ENCODE measurements around the gene TMA7B. TPM values are rescaled to one million over a fixed set of nuclear protein-coding genes. Genes with fewer than 3 reads are reported as not detected.

TMA7B gene
- total RNA-seq, 2 donors from 2014 or later: 0.86 to 2.8 TPM

DNA sequence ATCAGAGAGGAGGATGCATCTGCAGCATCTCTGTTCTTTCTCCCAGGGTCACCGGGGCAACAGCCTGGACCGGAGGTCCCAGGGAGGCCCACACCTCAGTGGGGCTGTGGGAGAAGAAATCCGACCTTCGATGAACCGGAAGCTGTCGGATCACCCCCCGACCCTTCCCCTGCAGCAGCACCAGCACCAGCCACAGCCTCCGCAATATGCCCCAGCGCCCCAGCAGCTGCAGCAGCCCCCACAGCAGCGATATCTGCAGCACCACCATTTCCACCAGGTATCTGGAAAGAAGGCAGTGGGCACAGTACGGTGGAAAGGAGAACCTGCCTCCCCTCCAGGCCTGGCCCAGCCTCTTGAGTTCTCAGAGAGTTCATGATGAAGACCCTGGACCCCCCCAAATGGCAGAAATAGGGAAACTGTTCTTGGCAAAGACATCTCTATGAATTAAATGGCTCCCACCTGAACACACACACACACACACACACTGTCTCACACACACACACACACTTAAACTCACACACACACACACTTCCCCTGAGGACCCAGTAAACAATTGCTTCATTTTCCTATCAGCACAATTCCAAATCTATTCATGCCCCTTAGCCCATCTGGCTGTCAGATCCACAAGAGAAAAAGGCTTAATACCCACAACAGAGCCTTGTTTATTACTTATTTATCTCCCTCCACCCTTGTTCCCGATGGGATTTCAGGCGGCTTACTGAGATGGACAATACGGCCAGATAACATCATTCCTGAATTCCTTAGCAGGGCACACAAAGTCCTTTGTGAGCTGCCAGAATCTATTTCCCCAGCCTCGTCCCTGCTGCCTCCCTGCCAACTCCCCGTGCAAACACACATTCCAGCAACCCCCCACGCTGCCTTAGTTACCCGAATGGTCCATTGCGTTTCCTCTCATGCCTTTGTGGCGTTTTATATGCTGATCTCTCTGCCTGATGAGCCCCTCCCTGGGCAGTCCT lies 8.1 kb downstream of the TMA7B start:
- Mint-ChIP-seq H3K4me1 (ENCODE audit: low read depth in 2 of 2) (peaks cover 7 to 14% of the 10 kb centered on the region in 2 donors), H3K36me3 (peaks cover 21% of the 10 kb centered on the region), H3K9me3 (no peaks in the 10 kb centered on the region), H3K27ac (no peak overlapping the region), H3K27me3 (no peaks in the 10 kb centered on the region), H3K4me3 (no peak overlapping the region)
- DNase-seq (ENCODE audit: low spot score) (no peak), ATAC-seq (no peak)

DNA sequence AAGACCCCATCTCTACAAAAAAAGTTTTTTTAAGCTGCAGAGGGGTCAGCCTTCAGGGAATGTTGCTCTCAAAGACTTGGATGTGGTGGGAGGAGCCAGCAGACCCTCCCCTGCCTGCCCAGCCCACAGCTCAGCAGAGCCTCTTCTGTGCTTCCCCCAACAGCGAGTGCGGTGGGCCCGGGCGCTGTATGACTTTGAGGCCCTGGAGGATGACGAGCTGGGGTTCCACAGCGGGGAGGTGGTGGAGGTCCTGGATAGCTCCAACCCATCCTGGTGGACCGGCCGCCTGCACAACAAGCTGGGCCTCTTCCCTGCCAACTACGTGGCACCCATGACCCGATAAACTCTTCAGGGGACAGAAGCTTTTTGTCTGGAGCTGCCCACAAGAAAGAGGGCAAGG lies 10.5 kb downstream of the TMA7B start:
- peaks cover 19% of the 10 kb centered on the region for H3K36me3 Mint-ChIP-seq
- H3K27me3 Mint-ChIP-seq: no peaks in the 10 kb centered on the region

DNA sequence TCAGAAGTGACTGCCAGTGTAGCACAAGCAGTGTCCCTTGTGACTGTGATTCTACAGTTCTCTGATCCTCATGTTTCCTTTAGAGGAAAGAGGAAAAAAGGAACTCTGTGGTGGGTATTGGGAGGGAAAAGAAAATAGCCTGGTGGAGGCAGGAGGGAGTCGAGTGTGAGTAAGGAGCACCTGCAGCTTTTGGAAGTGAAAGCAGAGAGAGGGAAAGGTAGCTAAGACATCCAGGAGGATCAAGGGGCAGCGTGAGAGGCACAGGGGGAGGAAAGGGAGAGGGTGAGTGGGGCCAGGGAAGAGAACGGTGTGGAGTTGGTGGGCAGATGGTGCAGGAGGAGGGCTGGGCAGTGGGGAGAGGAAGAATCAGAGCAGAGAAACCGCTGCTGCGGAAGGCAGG lies 12.4 kb downstream of the TMA7B start:
- no peak overlapping the region for H3K27ac Mint-ChIP-seq

More for the DNA sequence above, 10.5 kb downstream of the TMA7B start:
- H3K9me3 Mint-ChIP-seq: no peaks in the 10 kb centered on the region
- H3K4me3 Mint-ChIP-seq: no peak overlapping the region
- H3K27ac Mint-ChIP-seq: no peak overlapping the region
- DNase-seq (ENCODE audit: low spot score) (no peak), ATAC-seq (no peak)
- H3K4me1 Mint-ChIP-seq (ENCODE audit: low read depth in 2 of 2): peaks cover 0 to 14% of the 10 kb centered on the region in 2 donors

DNA sequence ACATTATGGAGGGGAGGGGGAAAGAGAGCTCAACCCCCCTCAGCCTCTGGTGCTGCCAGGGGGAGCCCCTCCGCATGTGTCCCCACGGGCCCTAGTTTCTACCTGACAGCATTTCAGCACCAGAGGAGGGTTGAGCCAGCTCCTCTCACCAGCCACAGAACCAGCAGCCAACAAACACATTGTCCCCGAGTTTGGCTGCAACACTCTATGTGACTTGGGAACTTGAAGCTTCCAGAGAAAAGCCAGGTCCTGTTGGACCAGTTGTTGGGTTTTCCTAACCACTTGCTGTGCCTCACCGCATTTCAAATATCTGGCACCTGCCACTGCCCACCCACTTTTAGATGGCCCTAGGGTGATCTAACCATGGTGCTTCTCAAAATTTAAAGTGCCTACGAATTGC lies 13.5 kb downstream of the TMA7B start:
- H3K4me1 Mint-ChIP-seq (ENCODE audit: low read depth in 2 of 2): peaks cover 0 to 17% of the 10 kb centered on the region in 2 donors
- no peak overlapping the region for H3K4me3 Mint-ChIP-seq
- ATAC-seq (no peak), DNase-seq (ENCODE audit: low spot score) (no peak)
- no peaks in the 10 kb centered on the region for H3K27me3 Mint-ChIP-seq
- H3K27ac Mint-ChIP-seq: no peak overlapping the region
- no peaks in the 10 kb centered on the region for H3K9me3 Mint-ChIP-seq
- peaks cover 7% of the 10 kb centered on the region for H3K36me3 Mint-ChIP-seq

More for the DNA sequence above, 12.4 kb downstream of the TMA7B start:
- H3K9me3 Mint-ChIP-seq: no peaks in the 10 kb centered on the region
- H3K4me1 Mint-ChIP-seq (ENCODE audit: low read depth in 2 of 2): peaks cover 0 to 17% of the 10 kb centered on the region in 2 donors
- ATAC-seq (no peak), DNase-seq (ENCODE audit: low spot score) (no peak)
- peaks cover 13% of the 10 kb centered on the region for H3K36me3 Mint-ChIP-seq
- H3K4me3 Mint-ChIP-seq: no peak overlapping the region
- no peaks in the 10 kb centered on the region for H3K27me3 Mint-ChIP-seq

DNA sequence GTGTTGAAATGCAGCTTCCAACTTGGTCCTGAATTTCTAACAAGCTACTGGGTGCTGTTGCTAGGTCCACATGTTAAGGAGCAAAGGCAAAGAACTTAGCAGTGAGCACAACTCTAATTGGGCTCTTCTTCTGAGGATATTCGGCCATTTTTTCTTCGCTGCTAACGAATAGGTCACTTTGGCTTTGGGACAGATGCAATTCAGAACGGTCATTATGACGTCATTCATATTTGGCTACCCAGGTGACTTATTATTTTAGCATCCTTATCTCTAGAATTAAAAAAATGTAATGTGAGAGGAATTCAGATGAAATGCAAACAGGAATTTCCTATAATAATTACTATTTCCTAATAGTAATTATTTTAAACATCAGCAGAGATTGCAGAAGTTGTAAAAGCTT lies 13.9 kb downstream of the TMA7B start:
- H3K9me3 Mint-ChIP-seq: no peaks in the 10 kb centered on the region
- no peaks in the 10 kb centered on the region for H3K27me3 Mint-ChIP-seq
- no peak overlapping the region for H3K27ac Mint-ChIP-seq
- peaks cover 3% of the 10 kb centered on the region for H3K36me3 Mint-ChIP-seq
- DNase-seq (ENCODE audit: low spot score) (no peak), ATAC-seq (no peak)
- H3K4me3 Mint-ChIP-seq: no peak overlapping the region
- H3K4me1 Mint-ChIP-seq (ENCODE audit: low read depth in 2 of 2): peaks cover 0 to 20% of the 10 kb centered on the region in 2 donors

DNA sequence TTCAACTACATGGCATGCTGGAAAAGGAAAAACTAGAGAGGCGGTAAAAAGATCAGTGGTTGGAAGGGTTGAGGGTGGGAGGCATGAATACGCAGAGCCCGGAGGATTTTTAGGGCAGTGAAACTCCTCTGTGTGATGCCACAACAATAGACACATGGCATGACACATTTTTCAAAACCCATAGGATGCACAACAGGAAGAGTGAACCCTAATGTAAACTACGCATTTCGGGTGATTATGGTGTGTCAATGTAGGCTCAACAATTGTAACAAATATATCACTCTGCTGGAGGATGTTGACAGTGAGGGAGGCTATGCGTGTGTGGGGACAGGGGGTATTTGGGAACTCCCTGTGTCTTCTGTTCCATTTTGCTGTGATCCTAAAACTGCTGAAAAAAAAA lies 18.9 kb downstream of the TMA7B start:
- DNase-seq (ENCODE audit: low spot score) (no peak), ATAC-seq (no peak)
- peaks cover 0 to 3% of the 10 kb centered on the region in 2 donors for H3K27me3 Mint-ChIP-seq
- no peak overlapping the region for H3K27ac Mint-ChIP-seq
- no peaks in the 10 kb centered on the region for H3K36me3 Mint-ChIP-seq
- peaks cover 8 to 12% of the 10 kb centered on the region in 2 donors for H3K4me1 Mint-ChIP-seq (ENCODE audit: low read depth in 2 of 2)
- no peak overlapping the region for H3K4me3 Mint-ChIP-seq
- no peaks in the 10 kb centered on the region for H3K9me3 Mint-ChIP-seq

DNA sequence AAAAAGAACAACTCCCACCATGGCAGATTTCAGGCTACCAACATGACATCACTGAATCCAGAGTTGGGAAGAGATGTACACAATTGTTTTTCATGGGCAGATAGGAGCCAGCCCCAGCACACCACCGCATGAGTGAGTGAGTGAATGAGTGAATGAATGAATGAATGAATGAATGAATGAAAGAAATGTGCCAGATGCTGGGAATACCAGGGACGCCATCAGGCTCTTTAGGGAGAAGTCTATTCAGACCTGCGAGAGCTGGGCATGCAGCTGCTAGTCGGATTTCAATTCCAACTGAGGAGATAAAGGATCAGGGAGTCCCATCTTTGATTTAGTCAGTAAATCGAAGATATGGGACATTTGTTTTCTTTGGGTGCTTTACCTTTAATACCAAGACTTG lies 19.3 kb downstream of the TMA7B start:
- Mint-ChIP-seq H3K4me3 (no peak overlapping the region), H3K4me1 (ENCODE audit: low read depth in 2 of 2) (peaks cover 10 to 12% of the 10 kb centered on the region in 2 donors), H3K27ac (no peak overlapping the region), H3K9me3 (no peaks in the 10 kb centered on the region), H3K36me3 (no peaks in the 10 kb centered on the region), H3K27me3 (peaks cover 0 to 3% of the 10 kb centered on the region in 2 donors)
- no peak for ATAC-seq
- no peak for DNase-seq (ENCODE audit: low spot score)

DNA sequence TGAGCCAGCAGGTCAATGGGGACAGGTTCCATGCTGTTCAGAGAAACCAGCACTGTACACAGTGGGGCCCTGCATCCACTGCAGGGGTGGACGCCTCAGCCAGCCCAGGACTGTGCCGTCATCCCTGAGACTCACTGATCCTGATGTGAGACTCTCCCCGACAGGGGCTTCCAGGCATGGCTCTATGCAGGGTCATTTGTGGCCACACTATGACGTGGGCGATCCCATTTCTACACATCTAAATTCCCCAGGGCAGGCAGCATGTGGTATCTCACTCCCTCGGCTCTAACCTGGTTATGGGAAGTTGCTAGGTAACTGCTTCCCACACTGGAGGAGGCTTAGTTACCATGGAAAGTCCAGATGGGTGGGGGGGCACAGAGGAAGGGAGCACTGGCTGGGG lies 20.4 kb downstream of the TMA7B start:
- H3K9me3 Mint-ChIP-seq: no peaks in the 10 kb centered on the region
- ATAC-seq: peak in 1 of 2 donors; percentile 31
- H3K4me1 Mint-ChIP-seq (ENCODE audit: low read depth in 2 of 2): peaks cover 10 to 11% of the 10 kb centered on the region in 2 donors
- peaks cover 0 to 5% of the 10 kb centered on the region in 2 donors for H3K27me3 Mint-ChIP-seq
- no peak for DNase-seq (ENCODE audit: low spot score)
- H3K4me3 Mint-ChIP-seq: no peak overlapping the region
- H3K36me3 Mint-ChIP-seq: no peaks in the 10 kb centered on the region
- H3K27ac Mint-ChIP-seq: no peak overlapping the region

DNA sequence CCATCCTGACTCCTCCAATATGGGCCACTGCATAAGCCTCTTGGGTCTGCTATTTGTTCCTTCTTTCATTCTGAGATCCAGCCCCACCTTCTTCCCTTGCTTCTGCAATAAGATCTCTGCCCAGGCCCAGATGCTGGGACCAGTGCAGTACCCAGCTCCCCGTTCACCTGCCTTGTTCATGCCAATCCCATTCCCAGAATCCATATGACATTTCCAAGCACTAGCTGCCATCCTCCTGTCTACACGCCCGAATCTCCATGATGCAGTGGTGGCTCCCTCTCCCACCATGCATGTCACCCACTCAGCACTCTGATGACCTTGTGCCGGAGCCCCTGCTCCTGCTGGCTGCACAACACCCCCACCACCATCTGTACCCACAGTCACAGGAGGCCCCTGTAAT lies 23.1 kb downstream of the TMA7B start:
- no peaks in the 10 kb centered on the region for H3K9me3 Mint-ChIP-seq
- no peaks in the 10 kb centered on the region for H3K36me3 Mint-ChIP-seq
- no peak overlapping the region for H3K4me3 Mint-ChIP-seq
- H3K27ac Mint-ChIP-seq: no peak overlapping the region
- ATAC-seq (no peak), DNase-seq (ENCODE audit: low spot score) (no peak)
- peaks cover 10 to 11% of the 10 kb centered on the region in 2 donors for H3K4me1 Mint-ChIP-seq (ENCODE audit: low read depth in 2 of 2)
- H3K27me3 Mint-ChIP-seq: peaks cover 0 to 7% of the 10 kb centered on the region in 2 donors

DNA sequence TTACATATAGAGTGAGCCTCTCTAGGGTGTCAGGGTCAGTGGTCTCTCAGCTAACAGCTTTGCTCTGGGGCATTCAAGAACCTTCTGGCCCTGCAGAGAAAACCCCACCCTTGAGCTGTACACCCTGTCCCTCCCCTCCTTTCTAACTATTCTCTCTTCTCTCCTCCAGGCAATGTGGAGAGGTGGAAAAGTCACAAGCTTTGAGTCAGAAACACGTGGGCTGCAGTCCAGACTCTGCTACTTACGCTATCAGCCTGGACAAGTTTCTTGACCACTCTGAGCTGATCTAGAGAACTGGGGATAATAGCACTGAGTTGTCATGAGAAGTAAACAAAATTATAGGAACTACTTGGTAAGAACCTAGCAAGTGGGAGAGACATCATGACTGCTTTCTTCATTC lies 23.8 kb downstream of the TMA7B start:
- ATAC-seq: no peak
- Mint-ChIP-seq H3K9me3 (no peaks in the 10 kb centered on the region), H3K4me3 (no peak overlapping the region), H3K27me3 (peaks cover 5 to 12% of the 10 kb centered on the region in 2 donors), H3K36me3 (no peaks in the 10 kb centered on the region), H3K4me1 (ENCODE audit: low read depth in 2 of 2) (peaks cover 14% of the 10 kb centered on the region in 2 donors), H3K27ac (no peak overlapping the region)
- DNase-seq (ENCODE audit: low spot score): no peak

DNA sequence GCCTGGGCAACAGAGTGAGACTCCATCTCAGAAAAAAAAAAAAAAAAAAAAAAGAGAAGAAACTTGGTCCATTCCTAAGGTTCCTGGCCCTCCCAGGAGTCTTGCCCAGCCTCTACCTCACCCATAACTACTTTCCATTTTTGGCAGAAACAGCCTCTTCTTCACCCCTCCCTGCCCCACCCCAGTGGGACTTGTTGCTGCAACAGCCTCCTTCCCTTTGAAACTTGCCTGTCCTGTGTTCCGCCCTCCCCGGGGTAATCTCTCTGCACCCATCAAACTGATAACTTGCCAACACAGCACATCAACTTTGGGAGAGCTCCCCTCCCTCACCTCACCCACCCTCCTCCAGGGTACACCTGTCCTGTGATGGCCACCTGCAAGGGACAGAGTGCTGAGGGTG lies 24.5 kb downstream of the TMA7B start:
- Mint-ChIP-seq H3K4me3 (no peak overlapping the region), H3K9me3 (no peaks in the 10 kb centered on the region), H3K27me3 (peaks cover 11 to 13% of the 10 kb centered on the region in 2 donors), H3K36me3 (no peaks in the 10 kb centered on the region), H3K4me1 (ENCODE audit: low read depth in 2 of 2) (peaks cover 12 to 15% of the 10 kb centered on the region in 2 donors), H3K27ac (no peak overlapping the region)
- DNase-seq (ENCODE audit: low spot score) (no peak), ATAC-seq (no peak)

DNA sequence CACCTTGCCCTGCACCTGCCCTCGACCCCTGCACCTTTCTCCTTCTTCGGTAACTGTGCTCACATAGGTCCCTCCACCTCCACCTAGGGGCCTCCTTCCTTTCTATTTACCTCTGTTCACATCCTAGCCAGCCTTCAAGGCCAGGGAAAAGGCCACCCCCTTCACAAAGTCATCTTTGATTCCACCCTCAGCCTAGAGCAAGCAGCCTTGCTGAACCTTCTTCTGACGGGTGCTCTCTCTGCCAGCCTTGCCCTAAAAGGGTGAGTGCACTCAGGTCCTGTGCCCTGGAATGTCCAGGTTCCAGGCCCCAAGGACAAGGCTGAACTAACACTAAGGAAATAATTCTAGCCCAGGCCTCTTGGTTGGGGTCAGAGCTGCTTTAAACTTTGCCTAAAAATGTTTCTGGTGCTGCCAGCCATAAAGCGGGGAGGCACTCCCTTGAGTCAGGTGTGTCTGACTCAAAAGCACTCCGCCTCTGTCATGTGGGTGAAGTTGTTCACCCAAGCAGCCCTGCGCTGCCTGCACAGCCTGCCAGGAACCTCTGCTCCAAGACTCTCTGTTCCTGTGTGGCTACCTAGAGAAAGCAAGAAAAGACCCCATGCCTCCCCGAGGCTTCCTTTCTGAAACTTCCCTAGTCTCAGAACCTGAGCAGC lies 25.3 kb downstream of the TMA7B start:
- H3K27me3 Mint-ChIP-seq: peaks cover 11 to 13% of the 10 kb centered on the region in 2 donors
- no peaks in the 10 kb centered on the region for H3K9me3 Mint-ChIP-seq
- H3K36me3 Mint-ChIP-seq: no peaks in the 10 kb centered on the region
- H3K27ac Mint-ChIP-seq: no peak overlapping the region
- H3K4me1 Mint-ChIP-seq (ENCODE audit: low read depth in 2 of 2): peaks cover 12 to 15% of the 10 kb centered on the region in 2 donors
- no peak overlapping the region for H3K4me3 Mint-ChIP-seq
- DNase-seq (ENCODE audit: low spot score) (no peak), ATAC-seq (no peak)

DNA sequence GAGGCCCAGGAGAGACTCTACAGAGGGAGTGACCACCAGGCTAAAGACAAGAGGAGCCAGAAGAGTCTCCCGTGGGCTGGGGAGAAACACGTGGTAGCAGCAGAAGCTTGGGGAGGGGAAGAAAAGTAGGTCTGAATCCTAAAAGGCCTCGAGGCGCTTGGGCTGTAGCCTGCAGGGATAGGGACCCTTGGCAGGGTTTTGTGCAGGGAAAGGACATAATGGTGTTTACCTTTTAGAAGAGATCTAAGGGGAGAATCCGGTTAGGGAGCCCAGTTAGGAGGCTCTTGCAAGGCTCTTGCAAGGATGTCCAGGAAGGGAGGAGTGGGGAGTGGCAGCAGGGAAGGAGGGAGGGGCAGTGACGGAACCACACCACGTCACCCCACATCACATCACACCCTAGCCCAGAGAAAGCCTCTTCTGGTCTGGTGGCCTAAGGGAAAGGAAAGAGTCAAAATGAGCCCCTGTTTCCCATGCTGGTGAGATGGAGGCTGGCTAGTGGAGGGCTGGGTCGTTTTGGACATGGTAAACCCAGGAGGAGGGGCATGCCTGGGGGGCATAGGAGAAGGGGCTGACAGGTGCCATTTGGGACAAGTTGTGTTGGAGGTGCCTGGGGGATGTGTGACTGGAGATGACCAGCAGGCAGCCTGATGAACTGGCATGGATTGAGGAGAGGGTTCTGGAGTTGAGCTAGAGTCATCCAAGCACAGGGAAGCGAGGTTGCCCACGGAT lies 28.4 kb downstream of the TMA7B start:
- peak overlapping the region; percentile 0 to 5 for H3K27ac Mint-ChIP-seq
- H3K9me3 Mint-ChIP-seq: no peaks in the 10 kb centered on the region
- no peaks in the 10 kb centered on the region for H3K36me3 Mint-ChIP-seq
- DNase-seq (ENCODE audit: low spot score): no peak
- no peak overlapping the region for H3K4me3 Mint-ChIP-seq
- peaks cover 25 to 31% of the 10 kb centered on the region in 2 donors for H3K27me3 Mint-ChIP-seq
- ATAC-seq: no peak
- H3K4me1 Mint-ChIP-seq (ENCODE audit: low read depth in 2 of 2): peaks cover 12% of the 10 kb centered on the region in 2 donors
